ENCODE measurements around the gene VGLL1. TPM values are rescaled to one million over a fixed set of nuclear protein-coding genes. Genes with fewer than 3 reads are reported as not detected.

Gene VGLL1
- total and polyA plus RNA-seq, 10 donors = not detected

GRCh38 chrX:136574548-136574947 is 42.5 kb downstream of the VGLL1 start:
- H3K27ac ChIP-seq = no peak overlapping the region
- H3K4me3 ChIP-seq = no peak overlapping the region
- intact Hi-C loops (cut with DNase I; ENCODE audit: low total_unique reads) = no loop called here
- WGBS, 5 donors = 48 to 76% (median 60%) methylated on average over 3 of the region's 3 CpGs
- TF ChIP-seq POLR2AphosphoS5 (IDR thresholded peaks at IDR 0.05) (no peak), CTCF (IDR thresholded peaks at IDR 0.05 in 8 of 11, conservative IDR thresholded peaks at IDR 0.05 in 3 of 11) (no peak)
- H3K27me3 ChIP-seq (replicated peaks in 1 of 7) = no peaks in the 10 kb centered on the region
- no peak for DNase-seq
- no peaks in the 10 kb centered on the region for H3K36me3 ChIP-seq
- no peaks in the 10 kb centered on the region for H3K9me3 ChIP-seq
- H3K4me1 ChIP-seq = no peaks in the 10 kb centered on the region

GRCh38 chrX:136577552-136577951 is 45.5 kb downstream of the VGLL1 start:
- intact Hi-C loops (cut with DNase I; ENCODE audit: low total_unique reads) = no loop called here
- Histone ChIP-seq H3K27me3 (replicated peaks in 1 of 7) (no peaks in the 10 kb centered on the region), H3K36me3 (no peaks in the 10 kb centered on the region), H3K4me3 (no peak overlapping the region), H3K4me1 (no peaks in the 10 kb centered on the region), H3K9me3 (no peaks in the 10 kb centered on the region), H3K27ac (no peak overlapping the region)
- WGBS, 5 donors = 3 to 10% (median 6%) methylated on average over 6 of the region's 6 CpGs
- no peak for TF ChIP-seq POLR2AphosphoS5 (IDR thresholded peaks at IDR 0.05)
- peak in 9 of 11 experiments; percentile 16 to 61 (median 52) for TF ChIP-seq CTCF (IDR thresholded peaks at IDR 0.05 in 8 of 11, conservative IDR thresholded peaks at IDR 0.05 in 3 of 11)
- peak; percentile 76 for DNase-seq

GRCh38 chrX:136580316-136580715 is 48.3 kb downstream of the VGLL1 start:
- Histone ChIP-seq H3K4me1 (no peaks in the 10 kb centered on the region), H3K27ac (no peak overlapping the region), H3K9me3 (no peaks in the 10 kb centered on the region)

GRCh38 chrX:136582624-136583023 is 50.6 kb downstream of the VGLL1 start:
- TF ChIP-seq POLR2A (IDR thresholded peaks at IDR 0.05) (no peak), CTCF (IDR thresholded peaks at IDR 0.05 in 8 of 11, conservative IDR thresholded peaks at IDR 0.05 in 3 of 11) (no peak), POLR2AphosphoS5 (IDR thresholded peaks at IDR 0.05) (no peak)
- Histone ChIP-seq H3K9me3 (no peaks in the 10 kb centered on the region), H3K27me3 (replicated peaks in 1 of 7) (no peaks in the 10 kb centered on the region), H3K27ac (no peak overlapping the region), H3K4me3 (no peak overlapping the region), H3K4me1 (peaks cover 0 to 23% (median 0%) of the 10 kb centered on the region in 6 donors), H3K36me3 (no peaks in the 10 kb centered on the region)
- intact Hi-C loops (cut with DNase I; ENCODE audit: low total_unique reads) = no loop called here
- 55 to 94% (median 83%) methylated on average over 3 of the region's 3 CpGs for WGBS, 5 donors
- DNase-seq = no peak

More at GRCh38 chrX:136580316-136580715, 48.3 kb downstream of the VGLL1 start:
- Histone ChIP-seq H3K36me3 (no peaks in the 10 kb centered on the region), H3K27me3 (replicated peaks in 1 of 7) (no peaks in the 10 kb centered on the region), H3K4me3 (no peak overlapping the region)
- intact Hi-C loops (cut with DNase I; ENCODE audit: low total_unique reads) = no loop called here
- DNase-seq = no peak
- no peak for TF ChIP-seq POLR2A (IDR thresholded peaks at IDR 0.05)
- no peak for TF ChIP-seq POLR2AphosphoS5 (IDR thresholded peaks at IDR 0.05)
- no peak for TF ChIP-seq CTCF (IDR thresholded peaks at IDR 0.05 in 8 of 11, conservative IDR thresholded peaks at IDR 0.05 in 3 of 11)

Data from spleen (tissue), 11 donors.